Neural cell (in vitro differentiated cells): ENCODE measurements around the gene PLCB4.

Experiments
- EP300 ChIP-seq: fragments of 450-650 bp; conservative IDR thresholded peaks from 2 replicates; pipeline ENCODE4 v1.6.1; 2014; ENCODE audit warnings: antibody characterized with exemption, mild to moderate bottlenecking, moderate library complexity; ENCODE audit not compliant: poor library complexity, severe bottlenecking
- EZH2 ChIP-seq: fragments of 200-600, 300-800 bp; shearing (Covaris generic), sonication (generic); IDR thresholded peaks from 2 replicates; pipeline ENCODE4 v1.6.1; 2014; ENCODE audit warnings: antibody characterized with exemption, low read length, borderline replicate concordance, mild to moderate bottlenecking; ENCODE audit not compliant: insufficient read depth, poor library complexity, severe bottlenecking
- MXI1 ChIP-seq: fragments of 450-650 bp; conservative IDR thresholded peaks from 2 replicates; pipeline ENCODE4 v1.6.1; 2014; ENCODE audit warnings: antibody characterized with exemption, mild to moderate bottlenecking; ENCODE audit not compliant: poor library complexity, severe bottlenecking
- POLR2AphosphoS5 ChIP-seq: IDR thresholded peaks from 2 replicates; pipeline ENCODE4 v1.6.1; 2012
- RAD21 ChIP-seq: fragments of 450-650 bp; conservative IDR thresholded peaks from 2 replicates; pipeline ENCODE4 v1.6.1; 2014; ENCODE audit warnings: antibody characterized with exemption, mild to moderate bottlenecking, moderate library complexity
- REST ChIP-seq: IDR thresholded peaks from 2 replicates; pipeline ENCODE4 v1.6.1; 2012; ENCODE audit warnings: borderline replicate concordance
- SMC3 ChIP-seq: fragments of 450-650 bp; conservative IDR thresholded peaks from 2 replicates; pipeline ENCODE4 v1.6.1; 2014; ENCODE audit warnings: antibody characterized with exemption, mild to moderate bottlenecking, moderate library complexity; ENCODE audit not compliant: poor library complexity
- TAF1 ChIP-seq: IDR thresholded peaks from 2 replicates; pipeline ENCODE4 v1.6.1; 2012; ENCODE audit warnings: low read depth
- TF ChIP-seq, protein P1 (sequence below): fragments of 450-650 bp; IDR thresholded peaks from 2 replicates; pipeline ENCODE4 v1.5.1; 2014; ENCODE audit warnings: antibody characterized with exemption, mild to moderate bottlenecking, moderate library complexity; ENCODE audit not compliant: poor library complexity, severe bottlenecking

DNA sequence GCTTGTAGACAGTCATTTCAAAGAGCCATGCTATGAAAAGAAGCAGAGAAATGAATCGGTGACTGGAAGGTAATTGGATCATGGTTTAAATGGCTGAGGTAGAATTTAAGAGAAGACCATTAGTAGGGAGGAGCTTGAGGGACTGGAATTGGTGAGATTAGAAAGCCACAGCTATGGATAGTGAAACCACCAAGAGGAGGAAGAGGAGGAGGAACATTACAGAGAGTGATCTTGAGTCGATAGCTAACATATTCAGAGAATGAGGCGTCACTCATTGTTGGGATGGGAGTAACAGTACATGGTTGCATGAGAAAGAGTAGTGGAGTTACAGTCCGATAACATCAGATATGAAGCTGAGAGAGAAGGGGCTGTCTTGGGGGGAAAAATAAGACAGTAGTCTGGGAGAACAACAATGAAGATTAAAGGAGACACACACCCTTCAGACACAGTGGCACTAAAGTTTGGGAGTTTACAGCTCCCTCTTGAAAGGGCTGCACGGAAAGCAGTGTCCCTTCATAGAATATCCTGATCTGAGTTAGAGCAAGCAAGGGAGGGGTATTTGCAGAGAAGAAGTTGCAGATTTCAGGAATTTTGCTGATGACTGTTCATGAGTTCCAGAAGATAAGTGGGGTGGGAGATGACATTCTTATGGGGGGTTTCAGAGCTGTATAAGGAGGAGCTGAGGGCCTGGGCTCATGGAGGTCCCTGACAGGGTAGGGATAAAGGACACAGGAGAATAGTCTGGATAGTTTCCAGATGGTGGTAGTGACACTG, 430.4 kb downstream of the PLCB4 start:
- TF ChIP-seq, protein P1, sequence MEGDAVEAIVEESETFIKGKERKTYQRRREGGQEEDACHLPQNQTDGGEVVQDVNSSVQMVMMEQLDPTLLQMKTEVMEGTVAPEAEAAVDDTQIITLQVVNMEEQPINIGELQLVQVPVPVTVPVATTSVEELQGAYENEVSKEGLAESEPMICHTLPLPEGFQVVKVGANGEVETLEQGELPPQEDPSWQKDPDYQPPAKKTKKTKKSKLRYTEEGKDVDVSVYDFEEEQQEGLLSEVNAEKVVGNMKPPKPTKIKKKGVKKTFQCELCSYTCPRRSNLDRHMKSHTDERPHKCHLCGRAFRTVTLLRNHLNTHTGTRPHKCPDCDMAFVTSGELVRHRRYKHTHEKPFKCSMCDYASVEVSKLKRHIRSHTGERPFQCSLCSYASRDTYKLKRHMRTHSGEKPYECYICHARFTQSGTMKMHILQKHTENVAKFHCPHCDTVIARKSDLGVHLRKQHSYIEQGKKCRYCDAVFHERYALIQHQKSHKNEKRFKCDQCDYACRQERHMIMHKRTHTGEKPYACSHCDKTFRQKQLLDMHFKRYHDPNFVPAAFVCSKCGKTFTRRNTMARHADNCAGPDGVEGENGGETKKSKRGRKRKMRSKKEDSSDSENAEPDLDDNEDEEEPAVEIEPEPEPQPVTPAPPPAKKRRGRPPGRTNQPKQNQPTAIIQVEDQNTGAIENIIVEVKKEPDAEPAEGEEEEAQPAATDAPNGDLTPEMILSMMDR, result no peak
- TF ChIP-seq EP300 (no peak), POLR2AphosphoS5 (no peak), EZH2 (no peak), SMC3 (no peak), MXI1 (no peak), RAD21 (no peak), TAF1 (no peak), REST (no peak)
